Coronary artery (tissue), 2 donors: ENCODE measurements around the gene SERPINB2.

Source experiments
- DNase-seq: peaks from one replicate; pipeline ENCODE4 v3.0.0-alpha.2; 2017; ENCODE audit warnings: low spot score
- H3K27ac ChIP-seq, 2 donors: fragments of 200-600 bp; sonication (generic); one replicate each; pipeline ENCODE4 v1.5.1; 2016 to 2019
- H3K4me3 ChIP-seq: fragments of 200-600 bp; sonication (generic); 2 replicates; pipeline ENCODE4 v1.5.1; 2016; ENCODE audit warnings: mild to moderate bottlenecking, moderate library complexity
- TF ChIP-seq, protein P1 (sequence below): fragments of 200-600 bp; sonication (generic); IDR thresholded peaks from one replicate; pipeline ENCODE4 v1.5.1; 2019; ENCODE audit warnings: antibody characterized with exemption

Gene SERPINB2

DNA sequence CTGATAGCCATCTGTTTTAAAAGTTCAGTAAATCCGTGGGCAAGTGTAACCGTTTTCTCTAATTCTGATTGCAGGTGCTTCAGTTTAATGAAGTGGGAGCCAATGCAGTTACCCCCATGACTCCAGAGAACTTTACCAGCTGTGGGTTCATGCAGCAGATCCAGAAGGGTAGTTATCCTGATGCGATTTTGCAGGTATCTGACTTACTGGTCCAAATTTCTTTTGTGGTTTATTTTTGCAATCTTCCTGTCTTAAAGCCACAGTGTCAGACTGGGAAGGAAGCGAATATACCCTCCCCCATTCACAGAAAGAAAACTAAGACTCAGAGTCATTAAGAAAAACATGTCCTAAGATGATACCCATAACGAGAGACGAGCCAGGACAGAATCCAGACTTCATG is 7.7 kb downstream of the SERPINB2 start:
- TF ChIP-seq, protein P1, sequence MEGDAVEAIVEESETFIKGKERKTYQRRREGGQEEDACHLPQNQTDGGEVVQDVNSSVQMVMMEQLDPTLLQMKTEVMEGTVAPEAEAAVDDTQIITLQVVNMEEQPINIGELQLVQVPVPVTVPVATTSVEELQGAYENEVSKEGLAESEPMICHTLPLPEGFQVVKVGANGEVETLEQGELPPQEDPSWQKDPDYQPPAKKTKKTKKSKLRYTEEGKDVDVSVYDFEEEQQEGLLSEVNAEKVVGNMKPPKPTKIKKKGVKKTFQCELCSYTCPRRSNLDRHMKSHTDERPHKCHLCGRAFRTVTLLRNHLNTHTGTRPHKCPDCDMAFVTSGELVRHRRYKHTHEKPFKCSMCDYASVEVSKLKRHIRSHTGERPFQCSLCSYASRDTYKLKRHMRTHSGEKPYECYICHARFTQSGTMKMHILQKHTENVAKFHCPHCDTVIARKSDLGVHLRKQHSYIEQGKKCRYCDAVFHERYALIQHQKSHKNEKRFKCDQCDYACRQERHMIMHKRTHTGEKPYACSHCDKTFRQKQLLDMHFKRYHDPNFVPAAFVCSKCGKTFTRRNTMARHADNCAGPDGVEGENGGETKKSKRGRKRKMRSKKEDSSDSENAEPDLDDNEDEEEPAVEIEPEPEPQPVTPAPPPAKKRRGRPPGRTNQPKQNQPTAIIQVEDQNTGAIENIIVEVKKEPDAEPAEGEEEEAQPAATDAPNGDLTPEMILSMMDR: no peak
- DNase-seq: no peak
- H3K4me3 ChIP-seq: no peak overlapping the region
- no peak overlapping the region for H3K27ac ChIP-seq

DNA sequence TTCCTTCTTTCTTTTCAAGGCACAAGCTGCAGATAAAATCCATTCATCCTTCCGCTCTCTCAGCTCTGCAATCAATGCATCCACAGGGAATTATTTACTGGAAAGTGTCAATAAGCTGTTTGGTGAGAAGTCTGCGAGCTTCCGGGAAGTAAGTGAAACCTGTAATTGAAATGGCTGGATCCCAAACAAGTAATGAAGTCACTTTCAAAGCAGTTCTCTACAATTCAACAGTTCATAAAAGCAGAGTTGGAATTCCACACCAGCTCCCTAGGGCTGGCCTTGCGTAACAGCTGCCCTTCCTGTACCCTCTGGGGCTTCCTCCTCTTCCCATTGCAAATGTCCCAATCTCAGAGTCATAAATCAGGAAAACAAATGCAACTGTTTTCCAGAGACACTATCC is 9.6 kb downstream of the SERPINB2 start:
- no peak for DNase-seq
- H3K4me3 ChIP-seq: no peak overlapping the region
- TF ChIP-seq, protein P1: no peak
- no peak overlapping the region for H3K27ac ChIP-seq

DNA sequence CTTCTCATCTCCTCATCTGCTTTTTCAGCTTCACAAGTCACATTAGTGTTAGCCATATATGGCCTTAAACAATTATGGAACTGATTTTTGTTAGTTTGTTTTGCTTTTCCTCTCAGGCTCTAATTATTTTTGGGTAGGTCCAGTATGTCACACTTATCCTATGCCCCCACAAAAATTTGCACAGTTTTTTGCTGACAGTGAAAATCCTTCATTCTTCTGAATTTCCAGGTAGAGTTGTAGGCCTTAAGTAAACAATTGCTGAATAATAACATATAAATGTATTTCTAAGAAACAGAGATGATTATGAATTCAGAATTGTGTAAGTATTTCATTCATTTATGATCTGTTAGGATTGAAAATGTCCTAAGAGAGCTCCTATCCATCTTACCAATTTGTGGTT is 11.7 kb downstream of the SERPINB2 start:
- no peak for DNase-seq
- Histone ChIP-seq H3K4me3 (no peak overlapping the region), H3K27ac (no peak overlapping the region)
- TF ChIP-seq, protein P1: no peak

DNA sequence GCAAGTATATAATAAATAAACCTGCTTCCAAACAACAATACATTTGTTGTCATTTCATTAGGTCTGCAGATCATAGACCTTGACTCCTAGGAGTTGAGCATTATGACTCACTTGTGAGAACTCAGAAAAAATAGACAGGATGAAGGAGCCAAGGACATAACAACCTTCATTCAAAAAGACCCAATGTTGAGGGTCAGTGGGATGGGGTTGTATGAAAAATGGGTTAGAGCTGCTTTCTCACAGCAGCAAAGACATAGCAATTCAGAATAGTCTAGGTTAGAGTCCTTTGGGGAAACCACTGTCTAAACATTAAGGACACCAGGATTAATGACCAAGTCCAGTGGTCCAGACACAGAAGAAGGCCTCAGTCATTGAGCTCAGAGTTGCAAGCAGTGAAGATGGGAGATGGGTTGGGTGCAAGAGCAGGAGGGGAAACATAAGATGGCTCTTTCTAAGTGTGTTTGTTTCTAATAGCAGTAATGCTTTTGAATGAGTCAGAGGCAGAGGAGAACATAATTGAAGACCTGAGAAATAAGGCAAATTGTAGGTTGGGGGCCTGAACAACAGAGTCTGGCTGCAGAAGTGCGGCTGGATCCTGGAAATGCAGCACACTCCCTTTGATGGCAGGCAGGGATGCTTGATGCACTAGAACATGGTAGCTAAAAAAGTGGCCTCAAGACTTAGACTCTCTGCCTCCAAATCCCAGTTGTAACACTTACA is 16.5 kb downstream of the SERPINB2 start:
- TF ChIP-seq, protein P1: no peak
- Histone ChIP-seq H3K4me3 (no peak overlapping the region), H3K27ac (no peak overlapping the region)
- DNase-seq: no peak

DNA sequence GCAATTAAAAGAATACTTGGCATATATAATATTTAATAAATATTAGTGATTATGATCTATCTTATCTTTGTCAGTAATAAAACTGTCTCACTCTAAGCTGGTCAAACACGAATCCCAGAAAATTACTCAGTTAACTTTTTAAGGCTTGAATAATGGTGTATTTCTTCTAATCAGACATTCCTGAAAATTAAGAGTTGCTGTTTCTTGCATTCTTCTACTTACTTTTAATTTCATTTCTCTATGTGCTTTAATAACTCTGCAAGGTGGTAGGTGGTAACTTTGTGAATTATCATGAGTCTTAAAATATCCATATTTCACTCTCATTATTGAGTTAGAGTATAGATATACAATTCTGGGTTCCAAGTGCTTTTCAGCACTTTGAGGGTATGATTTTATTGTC is 17.2 kb downstream of the SERPINB2 start:
- DNase-seq: no peak
- Histone ChIP-seq H3K4me3 (no peak overlapping the region), H3K27ac (no peak overlapping the region)
- TF ChIP-seq, protein P1: no peak

DNA sequence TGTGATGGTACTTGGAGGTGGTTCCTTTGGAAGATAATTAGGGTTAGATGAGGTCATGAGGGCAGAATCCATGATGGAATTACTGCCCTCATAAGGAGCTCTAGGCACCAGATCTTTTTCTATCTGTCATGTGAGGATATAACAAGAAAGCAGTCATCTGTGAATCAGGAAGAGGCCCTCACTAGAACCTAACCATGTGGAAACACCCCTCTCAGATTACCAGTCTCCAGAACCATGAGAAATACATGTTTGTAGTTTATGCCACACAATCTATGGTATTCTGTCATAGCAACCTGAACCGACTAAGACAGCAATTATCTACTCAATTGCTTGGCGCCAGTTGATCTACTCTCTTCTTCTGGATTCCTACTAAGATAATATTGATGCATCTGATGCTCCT is 17.9 kb downstream of the SERPINB2 start:
- Histone ChIP-seq H3K4me3 (no peak overlapping the region), H3K27ac (no peak overlapping the region)
- TF ChIP-seq, protein P1: no peak
- no peak for DNase-seq

DNA sequence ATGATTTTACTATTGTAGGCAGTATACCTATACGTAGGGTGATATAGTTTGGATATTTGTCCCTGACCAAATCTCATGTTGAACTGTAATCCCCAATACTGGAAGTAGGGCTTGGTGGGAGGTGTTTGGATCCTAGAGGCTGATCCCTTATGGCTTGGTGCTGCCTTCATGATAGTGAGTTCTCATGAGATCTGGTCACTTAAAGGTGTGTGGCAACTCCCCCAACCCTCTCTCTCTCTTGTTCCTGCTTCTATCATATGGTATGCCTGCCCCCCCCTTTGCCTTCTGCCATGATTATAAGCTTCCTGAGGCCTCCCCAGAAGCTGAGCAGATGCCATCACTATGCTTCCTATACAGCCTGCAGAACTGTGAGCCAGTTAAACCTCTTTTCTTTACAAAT is 18.6 kb downstream of the SERPINB2 start:
- no peak for DNase-seq
- TF ChIP-seq, protein P1: no peak
- H3K27ac ChIP-seq: no peak overlapping the region
- H3K4me3 ChIP-seq: no peak overlapping the region
